T-helper 2 cell treated with Interferon-gamma antibody and Interleukin-4, amounts not matched to agents 100 ng/mL and 5 ng/mL, for 36 hours (primary cell): Measurements from ENCODE around the gene ZNF750. TPM values are rescaled to one million over a fixed set of nuclear protein-coding genes. Genes with fewer than 3 reads are reported as not detected.
"Not testable (repeated sequence)": the region's sequence is repeated elsewhere in the genome, so short reads cannot be mapped to it uniquely, and the experiment has no call there.

ENCODE experiments used
- intact Hi-C: fragments of 100-400 bp; cut with micrococcal nuclease; formaldehyde crosslinking; loops from one replicate; pipeline ENCODE4 v1.15.1; 2023
- total RNA-seq: library from RNA; stranded (reverse); gene quantifications from 2 replicates; pipeline ENCODE4 v1.2.3, GENCODE V29; 2022

The ZNF750 gene
- total RNA-seq, 1 donor from 2014 or later, result not detected

DNA sequence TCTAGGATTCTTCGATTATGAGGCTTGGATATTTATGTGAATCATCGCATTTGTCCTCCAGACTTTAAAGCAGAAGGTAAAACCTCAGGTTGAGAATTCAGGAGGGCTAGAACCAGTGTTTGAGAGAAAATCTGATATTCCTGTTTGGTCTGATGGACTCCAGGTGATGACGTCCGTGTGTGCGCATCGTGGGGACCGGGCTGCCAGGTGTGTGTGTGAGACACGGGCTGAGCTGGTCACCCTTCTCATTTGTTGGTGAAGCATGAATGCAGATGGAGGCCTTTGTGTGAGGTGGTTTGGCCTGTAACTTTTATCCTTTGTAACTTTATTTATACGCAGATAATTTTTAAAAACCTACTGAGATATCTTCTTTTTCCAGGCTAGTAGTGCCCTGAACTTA is 42.8 kb downstream of the ZNF750 start:
- intact Hi-C loops, result no loop called here

DNA sequence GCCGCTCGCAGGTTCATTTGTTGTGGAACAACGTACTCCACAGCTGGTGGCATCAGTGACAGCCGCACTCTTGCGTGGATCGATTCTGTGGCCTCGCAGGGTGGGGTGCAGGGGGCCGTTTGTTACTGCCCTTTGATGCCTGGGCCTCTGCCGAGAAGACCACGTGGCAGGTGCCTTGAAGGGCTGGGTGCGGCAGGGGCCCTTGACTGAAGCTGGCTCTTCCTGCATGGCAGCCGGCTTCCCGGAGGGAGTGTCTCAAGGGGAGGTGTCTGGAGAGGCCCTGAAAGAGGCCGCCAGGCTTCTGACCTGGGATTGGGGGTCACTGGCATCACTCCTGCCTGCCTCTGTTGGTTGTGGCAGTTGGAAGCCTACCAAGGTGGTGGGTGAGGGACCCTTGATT is 44.2 kb downstream of the ZNF750 start:
- intact Hi-C loops, result no loop called here

DNA sequence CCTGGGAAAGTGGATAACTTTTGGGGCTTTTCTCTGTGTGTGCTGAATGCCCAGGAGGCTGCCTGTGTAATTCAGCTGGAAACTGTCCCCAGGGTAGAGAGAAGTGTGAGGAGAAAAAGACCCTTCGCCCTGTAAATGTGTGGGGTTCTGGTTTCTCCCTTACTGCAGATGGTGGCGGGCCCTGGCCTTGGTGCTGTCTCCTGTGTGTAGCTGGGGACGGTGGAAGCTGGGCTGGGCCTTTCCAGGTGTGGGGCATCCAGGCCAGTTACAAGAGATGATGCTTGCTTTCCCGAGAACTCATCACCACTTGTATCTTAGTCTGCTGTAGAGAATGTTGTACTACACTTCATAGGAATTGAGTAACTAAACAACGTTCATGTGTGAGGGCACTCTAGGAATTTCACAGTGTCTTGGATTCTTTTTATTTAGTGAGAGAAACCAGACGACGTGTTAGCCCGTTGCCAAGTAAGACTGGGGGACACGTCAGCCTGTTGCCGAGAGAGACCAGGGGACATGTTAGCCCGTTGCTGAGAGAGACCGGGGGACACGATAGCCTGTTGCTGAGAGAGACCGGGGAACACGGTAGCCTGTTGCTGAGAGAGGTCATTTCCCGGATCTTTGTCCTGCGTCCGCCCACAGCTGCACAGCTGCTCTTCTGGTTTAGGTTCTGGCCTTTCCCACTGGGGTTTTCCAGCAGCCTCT is 44.9 kb downstream of the ZNF750 start:
- intact Hi-C loops, result no loop called here

DNA sequence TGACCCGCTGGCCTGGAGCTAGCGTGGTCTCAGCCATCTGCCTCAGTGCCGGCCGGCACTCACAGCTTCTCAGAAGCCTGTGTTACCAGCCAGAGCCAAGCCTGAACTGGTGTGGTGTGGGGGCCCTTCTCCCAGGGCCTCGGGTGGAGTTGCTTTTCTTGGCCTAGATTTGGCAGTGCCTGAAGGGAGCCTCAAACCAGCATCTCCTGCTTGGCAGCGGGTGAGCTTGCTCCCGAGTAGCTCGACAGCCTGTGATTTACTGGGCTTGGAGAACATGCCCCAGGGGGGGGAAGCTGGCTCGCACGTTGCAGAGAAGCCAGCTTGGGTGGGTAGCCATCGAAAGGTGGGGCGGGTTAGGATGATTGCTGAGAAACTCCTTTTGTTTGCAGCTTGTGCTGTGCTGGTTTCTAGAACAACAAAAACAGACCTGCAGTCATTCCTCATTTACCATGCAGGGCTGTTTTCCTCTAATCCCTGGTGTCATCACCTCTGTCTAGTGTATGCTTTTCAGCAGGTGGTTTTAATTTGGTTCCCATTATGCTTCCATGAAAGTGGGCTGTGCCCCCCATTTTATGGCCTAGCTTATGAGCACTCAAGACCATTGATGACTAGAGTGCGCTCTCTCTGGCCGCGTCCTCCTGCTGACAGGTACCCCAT is 45.7 kb downstream of the ZNF750 start:
- intact Hi-C loops, result no loop called here

DNA sequence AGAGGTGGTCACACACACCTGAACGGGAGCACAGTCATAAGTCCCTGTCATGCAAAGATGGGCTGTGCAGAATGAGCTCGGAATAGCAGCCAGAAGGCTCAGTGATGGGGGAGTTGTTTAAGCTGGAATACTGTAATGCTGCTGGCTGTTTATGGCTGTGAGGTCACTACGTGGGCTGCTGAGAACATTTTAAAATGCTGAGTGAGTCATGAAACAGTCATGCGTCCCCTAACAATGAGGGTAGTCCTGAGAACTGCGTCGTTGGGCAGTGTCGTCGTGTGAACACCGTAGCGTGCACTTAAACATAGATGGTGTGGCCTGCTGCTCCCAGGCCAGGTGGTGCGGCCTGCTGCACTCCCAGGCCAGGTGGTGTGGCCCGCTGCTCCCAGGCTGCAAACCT is 48.3 kb downstream of the ZNF750 start:
- intact Hi-C loops, result no loop called here

DNA sequence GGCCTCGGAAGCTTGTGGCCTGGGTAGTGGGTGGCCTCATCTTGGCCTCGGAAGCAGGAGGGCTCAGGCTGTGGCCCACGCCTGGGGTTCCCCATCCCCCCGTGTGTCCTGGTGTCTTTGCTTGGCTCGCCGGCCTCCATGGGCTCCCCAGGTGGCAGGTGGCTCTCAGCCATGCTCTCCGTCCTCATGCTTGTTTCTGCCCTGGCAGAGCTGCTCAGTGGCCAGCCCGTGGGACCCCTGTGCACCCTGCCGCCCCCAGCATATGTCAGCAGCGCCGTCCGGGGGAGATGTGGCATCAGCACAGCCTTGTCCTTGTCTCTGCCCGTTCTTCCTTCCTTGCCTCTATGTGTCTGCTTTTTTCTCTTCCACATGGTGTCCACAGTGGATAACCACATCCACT is 49.4 kb downstream of the ZNF750 start:
- intact Hi-C loops, result no loop called here

DNA sequence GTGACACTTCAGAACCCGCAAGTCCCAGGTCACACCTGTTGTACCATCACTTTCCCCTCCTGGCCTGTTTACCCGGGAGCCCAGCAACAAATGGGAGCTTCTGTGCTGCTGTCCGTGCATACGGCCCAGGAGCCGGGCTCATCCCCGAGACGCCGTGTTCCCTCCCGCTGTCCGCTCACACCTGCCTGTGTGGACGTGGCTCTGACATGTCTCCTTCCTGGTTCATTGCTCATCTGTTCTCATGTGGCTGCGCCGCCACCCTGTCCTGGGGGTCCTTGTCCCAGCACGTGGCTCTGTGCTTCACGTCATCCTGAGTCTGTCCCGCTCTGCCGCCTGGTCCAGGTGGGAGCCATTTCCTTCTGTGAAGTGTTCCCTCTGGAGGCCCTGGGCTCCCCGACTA is 50.0 kb downstream of the ZNF750 start:
- intact Hi-C loops, result no loop called here

DNA sequence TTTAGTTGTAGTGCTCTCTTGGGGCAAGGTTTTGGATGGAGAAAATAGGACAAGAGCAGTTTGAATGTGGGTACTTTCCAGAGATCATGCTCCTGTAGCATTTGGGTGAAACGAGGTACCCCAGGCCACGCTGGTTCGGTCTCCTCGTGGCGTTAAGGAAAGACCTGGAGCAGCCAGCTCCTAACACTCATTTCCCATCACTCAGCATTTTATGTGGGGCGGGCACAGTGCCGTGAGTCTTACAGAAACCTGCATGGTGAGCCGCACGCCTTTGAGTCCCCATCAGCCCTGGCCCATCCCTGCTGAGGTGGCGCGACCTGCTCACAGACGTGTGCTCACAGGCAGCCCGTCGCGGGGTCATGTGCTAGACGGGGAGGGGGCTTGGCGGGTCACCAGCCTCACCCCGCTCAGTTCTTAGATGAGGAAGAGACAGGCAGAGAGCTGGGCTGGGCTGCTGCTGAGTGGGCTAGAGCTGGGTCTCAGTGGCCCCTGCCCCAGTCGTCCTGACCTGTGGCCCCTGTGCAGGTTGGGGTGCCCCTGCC is 50.7 kb downstream of the ZNF750 start:
- intact Hi-C loops, result no loop called here

DNA sequence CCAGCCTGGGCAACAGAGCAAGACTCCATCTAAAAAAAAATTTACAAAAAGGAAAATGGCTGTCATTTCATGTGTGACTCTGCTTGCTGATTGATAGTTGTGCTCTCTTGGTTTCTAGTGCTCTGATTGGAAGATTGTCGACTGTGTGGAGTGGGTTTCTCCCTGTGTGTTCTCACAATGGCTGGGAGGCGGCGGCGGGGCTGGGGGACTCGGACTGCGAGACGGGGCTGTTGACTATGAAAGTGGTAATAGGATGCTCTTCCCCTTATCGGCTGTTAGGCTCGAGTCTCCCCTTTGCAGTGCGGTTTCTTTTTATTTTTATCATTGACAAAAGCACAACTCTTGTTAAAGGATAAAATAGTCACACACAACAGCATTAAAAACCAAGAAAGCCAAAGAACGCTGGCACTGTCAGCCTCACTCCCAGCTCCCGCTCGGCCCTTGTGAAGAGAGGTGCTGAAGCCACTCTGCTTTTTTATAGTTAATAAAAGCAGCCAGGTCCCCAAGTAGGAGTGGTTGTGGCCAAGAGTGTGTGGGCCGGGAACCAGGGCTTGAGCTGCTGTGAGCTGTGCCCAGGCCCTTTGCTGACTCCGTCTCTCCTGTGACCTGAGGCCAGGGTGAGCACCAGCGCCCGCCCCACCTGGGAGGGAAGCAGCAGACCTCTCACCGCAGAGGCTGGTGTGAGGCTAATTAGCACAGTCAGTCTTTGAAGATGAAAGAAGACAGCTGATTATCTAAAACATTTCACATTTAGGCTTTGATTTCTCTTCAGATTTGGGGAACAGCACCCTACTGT is 51.4 kb downstream of the ZNF750 start:
- intact Hi-C loops, result no loop called here

DNA sequence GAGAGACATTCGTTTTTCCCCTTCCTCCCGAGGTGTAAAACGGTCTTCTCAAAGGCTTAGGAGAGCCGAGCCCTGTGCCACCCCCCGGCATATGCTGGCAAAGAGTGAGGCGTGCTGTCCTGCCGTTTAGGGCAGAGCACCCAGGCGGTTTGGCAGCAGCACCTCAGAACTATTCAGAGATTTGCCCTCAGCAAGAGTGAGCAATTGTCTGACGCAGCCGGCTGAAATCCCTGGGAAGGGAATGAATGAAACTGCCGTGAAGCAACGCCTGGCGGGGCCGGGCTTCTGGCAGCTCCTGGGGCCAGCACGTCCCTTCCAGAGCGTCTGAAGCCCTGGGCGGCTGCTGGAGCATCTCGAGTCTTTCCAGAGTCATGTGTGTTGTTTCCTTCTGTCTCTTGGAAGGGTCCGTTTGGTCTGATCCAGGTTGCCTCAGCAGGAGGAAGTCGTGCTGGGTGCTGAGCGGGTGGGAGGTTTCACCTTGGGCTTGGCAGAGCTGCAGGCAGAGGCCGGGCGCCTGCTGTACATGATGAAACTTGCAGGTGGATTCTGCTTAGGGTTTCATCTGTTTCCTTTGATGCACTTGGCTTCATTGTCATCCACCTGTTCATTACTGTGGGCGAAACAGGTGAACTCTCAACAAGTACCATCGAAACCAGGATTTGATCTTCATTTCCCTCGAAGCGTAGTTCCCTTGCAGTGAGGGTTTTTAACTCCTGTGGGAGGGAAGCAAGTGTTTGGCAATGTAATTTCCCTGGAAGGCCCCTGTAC is 52.6 kb downstream of the ZNF750 start:
- intact Hi-C loops, result no loop called here

DNA sequence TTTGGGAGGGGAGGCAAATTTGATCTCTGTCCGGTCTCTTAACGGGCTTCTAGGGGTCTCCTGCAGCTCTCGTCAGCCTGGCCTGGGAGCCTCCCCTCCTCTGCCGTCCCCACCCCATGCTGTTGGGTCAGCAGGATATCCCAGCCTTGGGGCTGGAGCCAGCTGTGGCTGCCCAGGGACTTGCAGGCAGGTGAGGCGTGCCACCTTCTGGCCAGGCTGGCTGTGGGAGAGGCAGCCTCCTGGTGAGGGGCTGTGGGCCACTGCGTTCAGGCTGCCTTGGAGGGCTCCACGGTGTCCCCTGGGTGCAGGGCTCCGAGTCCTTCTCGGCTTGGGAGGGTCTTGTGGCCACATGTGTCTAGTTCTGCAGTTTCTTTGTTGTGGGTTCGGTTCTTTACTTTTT is 53.4 kb downstream of the ZNF750 start:
- intact Hi-C loops, result no loop called here

DNA sequence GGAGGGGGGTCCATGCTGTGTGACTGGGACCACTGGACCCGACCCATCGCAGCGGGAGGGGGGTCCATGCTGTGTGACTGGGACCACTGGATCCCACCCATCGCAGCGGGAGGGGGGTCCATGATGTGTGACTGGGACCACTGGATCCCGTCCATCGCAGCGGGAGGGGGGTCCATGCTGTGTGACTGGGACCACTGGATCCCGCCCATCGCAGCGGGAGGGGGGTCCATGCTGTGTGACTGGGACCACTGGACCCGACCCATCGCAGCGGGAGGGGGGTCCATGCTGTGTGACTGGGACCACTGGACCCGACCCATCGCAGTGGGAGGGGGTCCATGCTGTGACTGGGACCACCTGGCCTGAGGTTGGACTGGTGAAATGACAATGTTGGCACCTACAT is 54.2 kb downstream of the ZNF750 start:
- intact Hi-C loops, result not testable (repeated sequence)

DNA sequence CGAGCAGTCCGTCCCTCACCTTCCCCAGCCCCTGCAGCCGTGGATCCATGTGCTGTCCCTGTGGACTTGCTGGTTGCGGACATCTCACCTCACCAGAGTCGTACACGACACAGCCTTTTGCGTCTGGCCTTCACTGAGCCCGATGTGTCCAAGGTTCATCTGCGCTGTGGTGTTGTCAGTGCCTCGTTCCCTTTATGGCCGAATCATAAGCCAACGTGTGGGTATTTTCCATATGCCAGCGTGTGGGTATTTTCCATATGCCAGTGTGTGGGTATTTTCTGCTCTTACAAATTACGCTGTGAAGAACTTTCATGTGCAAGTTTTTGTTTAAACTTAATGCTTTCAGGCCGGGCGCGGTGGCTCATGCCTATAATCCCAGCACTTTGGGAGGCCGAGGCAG is 56.3 kb downstream of the ZNF750 start:
- intact Hi-C loops, result loop anchor here (5.0 kb wide), 2 partner anchors 129 to 179 kb away; no protein-coding TSS in a partner anchor

DNA sequence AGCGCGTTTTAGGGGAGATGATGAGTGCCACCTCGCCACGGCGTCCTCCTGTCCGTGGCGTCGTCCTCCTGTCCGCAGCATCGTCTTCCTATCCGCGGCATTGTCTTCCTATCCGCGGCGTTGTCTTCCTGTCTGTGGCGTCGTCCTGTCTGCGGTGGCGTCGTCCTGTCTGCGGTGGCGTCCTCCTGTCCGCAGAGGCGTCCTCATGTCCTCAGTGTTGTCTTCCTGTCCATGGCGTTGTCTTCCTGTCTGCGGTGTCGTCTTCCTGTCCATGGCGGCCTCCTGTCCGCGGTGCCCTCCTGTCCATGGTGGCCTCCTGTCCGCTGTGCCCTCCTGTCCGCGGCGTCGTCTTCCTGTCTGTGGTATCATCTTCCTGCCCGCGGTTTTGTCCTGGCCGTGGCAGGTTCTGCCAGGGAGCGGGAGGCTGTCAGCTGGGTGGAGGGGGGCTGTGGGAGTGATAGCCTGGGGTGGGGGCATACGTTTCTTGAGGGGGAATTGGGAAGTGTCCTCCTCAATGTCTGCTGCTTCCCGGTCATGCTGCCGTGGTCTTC is 57.1 kb downstream of the ZNF750 start:
- intact Hi-C loops, result loop anchor here (5.0 kb wide), 2 partner anchors 130 to 180 kb away; no protein-coding TSS in a partner anchor

DNA sequence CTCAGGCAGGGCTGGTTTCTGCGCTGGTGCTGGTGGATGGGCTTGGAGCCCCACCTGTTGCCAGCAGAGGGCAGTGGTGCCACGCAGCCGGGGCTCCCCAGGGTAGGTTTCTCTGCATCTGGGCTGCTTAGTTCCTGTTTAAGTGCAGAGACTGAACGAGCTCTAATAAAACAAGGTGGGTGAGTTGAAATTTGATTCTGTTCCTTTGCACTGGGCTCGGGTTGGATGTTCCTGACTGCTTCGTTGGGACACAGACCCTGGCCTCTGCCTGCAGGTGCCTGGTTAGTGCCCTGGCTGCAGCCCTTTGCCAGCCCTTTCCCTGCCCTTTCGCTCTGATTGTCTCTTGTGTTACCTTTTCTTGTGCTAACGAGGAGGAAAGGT is 57.9 kb downstream of the ZNF750 start:
- intact Hi-C loops, result loop anchor here (5.0 kb wide), 2 partner anchors 130 to 180 kb away; no protein-coding TSS in a partner anchor

DNA sequence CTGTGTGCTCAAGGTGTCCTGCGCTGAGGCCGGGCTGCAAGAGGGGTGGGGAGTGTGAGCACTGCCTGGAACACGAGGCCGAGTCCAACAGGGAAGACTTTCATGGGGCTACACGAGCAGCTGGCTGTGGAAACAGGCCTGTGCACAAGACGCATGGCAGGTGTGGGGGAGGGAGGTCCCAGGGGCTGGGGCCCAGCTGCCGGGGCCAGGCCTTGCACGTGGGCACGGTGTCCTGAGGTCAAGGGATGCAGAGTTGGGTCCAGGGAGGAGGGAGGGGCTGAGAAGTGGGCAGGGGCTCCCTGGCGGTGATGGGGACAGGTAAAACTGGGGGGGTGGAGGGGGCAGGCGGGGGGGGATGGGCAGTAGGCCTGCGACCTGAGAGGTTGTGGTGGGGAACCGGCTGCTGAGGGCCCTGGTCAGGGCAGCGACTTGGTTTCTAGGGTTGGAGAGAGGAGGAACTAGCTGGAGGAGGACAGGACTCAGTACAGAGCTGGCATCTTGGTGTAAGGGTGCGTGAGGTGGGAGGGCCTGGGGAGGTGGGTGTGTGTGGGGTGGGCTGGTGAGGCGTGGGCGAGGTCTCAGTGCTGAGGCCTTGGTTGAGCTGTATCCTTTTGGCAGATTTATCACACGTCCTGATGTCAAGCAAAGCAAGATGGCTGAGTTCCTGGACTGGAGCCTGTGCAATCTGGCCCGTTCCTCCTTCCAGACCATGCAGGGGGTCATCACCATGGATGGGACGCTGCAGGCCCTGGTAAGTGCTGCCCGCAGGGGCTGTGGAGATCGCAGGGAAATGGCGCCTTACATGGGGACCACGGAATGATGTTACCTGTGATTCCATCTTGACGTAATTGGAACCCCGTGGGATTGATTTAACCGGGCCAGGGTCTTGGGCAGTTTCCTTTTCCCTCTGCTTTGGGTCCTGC is 58.6 kb downstream of the ZNF750 start:
- intact Hi-C loops, result loop anchor here (5.0 kb wide), 2 partner anchors 131 to 181 kb away; no protein-coding TSS in a partner anchor

DNA sequence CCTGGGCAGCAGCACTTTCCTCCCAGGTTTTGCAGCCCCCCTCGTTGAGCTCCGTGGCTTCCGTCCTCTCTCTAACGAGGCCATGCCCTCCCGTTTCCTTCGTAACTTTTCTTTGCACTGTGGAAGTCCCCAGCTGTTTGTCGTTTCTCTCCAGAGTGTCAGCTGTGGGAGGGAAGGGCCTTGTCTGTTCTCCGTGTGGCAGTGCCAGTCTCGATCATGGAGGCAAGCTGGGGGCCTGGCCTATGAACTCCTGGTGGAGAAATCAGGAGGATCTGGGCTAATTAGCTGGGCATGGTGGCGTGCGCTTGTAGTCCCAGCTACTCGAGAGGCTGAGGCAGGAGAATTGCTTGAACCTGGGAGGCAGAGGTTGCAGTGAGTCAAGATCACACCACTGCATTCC is 59.6 kb downstream of the ZNF750 start:
- intact Hi-C loops, result loop anchor here (5.0 kb wide), 2 partner anchors 132 to 182 kb away; no protein-coding TSS in a partner anchor

DNA sequence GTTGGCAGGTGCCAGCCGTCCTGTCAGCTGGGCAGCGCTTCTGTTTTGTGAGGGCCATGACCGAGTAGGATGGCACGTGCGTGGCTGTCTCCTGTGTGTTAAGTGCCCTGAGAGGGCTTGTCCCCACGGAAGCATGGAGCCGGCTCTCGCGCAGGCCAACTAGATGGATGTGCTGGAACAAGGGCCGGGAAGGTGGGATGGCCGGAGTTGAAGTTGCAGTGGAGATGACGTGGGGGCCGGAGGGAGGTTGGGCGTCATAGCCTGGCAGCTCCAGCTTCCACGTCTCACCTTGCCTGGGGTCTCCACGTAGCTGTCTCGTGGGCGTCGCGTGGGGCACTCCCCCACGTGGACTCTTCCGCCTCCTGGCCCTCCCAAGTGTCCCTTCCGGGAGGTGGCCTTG is 60.3 kb downstream of the ZNF750 start:
- intact Hi-C loops, result no loop called here
